Stimulated activated CD4-positive, alpha-beta T cell treated with anti-CD3 and anti-CD28 coated beads, TNF-alpha, amount 100 ng/mL, for 24 hours (primary cell): Measurements from ENCODE around the gene RHOXF2.

Experiments used
- DNase-seq, 3 experiments: peaks; one replicate each; pipeline ENCODE4 v3.0.0-alpha.2; 2020; ENCODE audit warnings: low read depth in 3 of 3

Gene RHOXF2

DNA sequence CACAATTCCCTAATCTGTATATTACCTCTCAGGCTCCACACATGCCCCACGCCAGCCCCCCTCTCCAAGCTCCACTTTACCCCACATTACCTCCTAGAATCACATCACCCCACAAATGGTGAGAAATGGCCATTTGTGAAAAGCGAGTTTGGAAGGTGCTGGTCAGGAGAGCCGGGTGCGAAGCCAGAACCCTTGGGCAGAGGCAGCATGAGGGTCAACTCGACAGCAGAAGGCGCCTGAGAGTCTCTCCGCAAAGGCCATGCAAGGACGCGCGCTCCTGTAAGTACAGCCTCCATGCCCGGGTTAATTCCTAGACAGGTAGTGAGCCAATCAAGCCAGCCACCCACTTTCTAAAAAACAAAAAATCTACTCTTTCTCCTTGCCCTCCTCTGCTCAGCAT lies 42.4 kb downstream of the RHOXF2 start:
- no peak for DNase-seq

DNA sequence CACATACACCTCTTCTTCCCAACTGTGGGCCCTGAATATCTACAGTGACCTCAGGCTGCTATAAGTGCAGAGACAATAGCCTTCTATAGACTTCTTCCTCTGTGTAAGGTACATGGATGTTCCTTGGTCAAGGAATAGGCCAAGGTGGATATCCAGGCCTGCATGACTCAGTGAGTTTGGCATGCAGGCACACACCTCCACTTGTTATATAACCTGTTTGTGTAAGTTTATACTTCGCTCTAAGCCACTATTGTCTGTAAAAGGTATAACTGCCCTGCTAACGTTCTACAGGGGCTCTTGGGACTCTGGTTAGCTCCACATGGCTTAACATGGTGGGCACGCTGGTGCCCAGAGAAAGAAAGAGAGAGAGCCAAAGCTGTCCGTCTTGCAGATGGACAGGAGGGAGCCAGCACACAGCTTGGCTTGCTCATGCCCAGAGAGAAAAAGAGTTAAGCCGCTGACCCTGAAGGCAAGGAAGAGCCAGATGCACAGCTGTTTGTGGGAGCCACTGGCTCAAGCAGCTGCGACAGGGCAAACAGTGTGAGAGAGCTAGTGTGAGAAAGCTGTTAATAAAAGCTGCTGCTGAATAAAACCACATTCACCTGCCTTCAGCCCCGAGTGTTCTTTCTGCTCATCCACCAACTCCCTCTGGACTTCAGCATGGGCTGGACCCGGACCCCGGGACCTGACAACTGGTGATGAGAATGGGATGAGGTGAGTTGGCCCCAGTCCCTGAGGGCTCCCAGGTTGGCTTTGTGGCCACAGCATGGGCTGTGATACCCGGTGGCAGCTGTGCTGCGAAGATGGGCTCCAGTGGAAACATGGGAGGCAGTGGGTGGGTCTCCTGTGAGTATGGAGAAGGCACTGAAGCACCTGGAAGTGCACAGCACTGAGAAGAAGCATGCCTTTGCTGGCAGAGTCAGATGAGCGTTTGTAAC lies 47.7 kb downstream of the RHOXF2 start:
- no peak for DNase-seq

DNA sequence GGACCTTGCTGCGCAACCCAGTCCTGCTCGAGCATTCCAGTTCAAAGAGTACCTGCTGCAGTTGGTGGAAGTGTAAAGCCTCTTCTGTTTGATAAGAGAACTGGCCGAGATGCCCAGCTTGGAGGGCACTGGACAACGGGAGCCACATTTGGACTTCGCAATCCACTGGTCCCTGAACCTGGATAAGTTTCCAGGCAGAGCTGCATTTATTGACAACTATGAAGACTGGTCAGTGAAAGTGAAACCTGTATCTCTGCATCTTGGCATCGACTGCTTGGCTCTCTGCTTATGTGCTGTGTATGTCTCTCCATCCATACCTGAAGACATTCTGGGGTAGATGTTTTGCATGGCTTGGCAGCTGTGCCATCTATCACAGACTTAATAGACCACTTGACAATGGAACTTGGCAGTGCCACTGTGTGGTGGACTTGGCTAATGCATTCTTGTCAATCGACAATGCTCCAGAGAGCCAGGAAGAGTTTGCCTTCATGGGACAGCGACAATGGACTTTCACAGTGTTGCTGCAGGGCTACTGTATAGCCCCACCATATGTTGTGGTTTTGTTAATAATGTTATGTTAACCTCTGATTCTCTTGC lies 48.7 kb downstream of the RHOXF2 start:
- DNase-seq = no peak

DNA sequence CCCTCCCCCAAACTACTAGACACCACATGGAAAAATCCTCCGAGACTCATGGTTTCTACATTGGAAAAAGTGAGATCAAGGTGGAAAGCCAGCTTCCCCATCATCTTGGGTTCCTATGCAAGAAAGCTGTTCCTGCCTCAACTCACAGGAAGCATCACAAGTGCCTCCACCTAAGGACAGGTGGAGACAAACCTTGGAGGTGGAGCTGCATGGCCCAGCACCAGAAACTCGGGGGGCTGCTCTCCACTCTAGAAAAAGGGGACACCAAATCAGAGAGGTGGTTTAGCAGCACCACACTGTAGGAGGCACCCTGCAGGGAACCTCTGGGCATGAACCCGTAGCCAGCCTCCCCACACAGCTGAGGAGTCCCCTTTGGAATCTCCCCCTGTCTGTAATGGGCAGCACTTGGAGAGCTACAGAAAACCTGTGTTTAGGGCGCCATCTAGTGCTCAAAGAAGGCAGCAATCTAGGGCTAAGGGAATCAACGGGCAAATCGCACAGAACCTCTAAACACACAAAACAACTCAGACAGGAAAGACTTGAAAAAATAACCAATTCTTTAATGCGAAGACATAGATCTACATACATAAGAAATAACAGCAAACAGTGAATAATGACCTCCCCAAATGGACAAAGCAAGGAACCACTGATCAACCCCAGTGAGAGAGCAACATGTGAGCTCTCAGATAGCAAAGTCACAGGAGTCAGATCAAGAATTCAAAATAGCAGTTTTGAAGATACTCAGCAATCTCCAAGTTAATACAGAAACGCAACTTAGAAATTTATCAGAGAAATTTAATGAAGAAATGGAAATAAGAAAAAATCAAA lies 55.2 kb downstream of the RHOXF2 start:
- DNase-seq = peak in 2 of 3 experiments; percentile 13 to 28
